Neural progenitor cell (in vitro differentiated cells): Measurements from ENCODE around the gene DCC. TPM values are rescaled to one million over a fixed set of nuclear protein-coding genes. Genes with fewer than 3 reads are reported as not detected.

Experiments used
- DNase-seq: peaks from one replicate; pipeline ENCODE4 v3.0.0-alpha.2; 2016; ENCODE audit warnings: low spot score
- H2AFZ ChIP-seq: fragments of 200-600 bp; sonication (generic); replicated peaks from 2 replicates; pipeline ENCODE4 v1.6.1; 2016; ENCODE audit warnings: antibody characterized with exemption
- H3F3A ChIP-seq: fragments of 200-600 bp; sonication (generic); 2 replicates; pipeline ENCODE4 v1.6.1; 2016; ENCODE audit warnings: antibody characterized with exemption, low read depth
- H3K27ac ChIP-seq: fragments of 200-600 bp; sonication (generic); 2 replicates; pipeline ENCODE4 v1.5.1; 2016; ENCODE audit warnings: mild to moderate bottlenecking
- H3K27me3 ChIP-seq: fragments of 200-600 bp; sonication (generic); 2 replicates; pipeline ENCODE4 v1.6.1; 2016; ENCODE audit warnings: mild to moderate bottlenecking, moderate library complexity
- H3K36me3 ChIP-seq: fragments of 200-600 bp; sonication (generic); 2 replicates; pipeline ENCODE4 v1.5.1; 2016
- H3K4me1 ChIP-seq: fragments of 200-600 bp; sonication (generic); 2 replicates; pipeline ENCODE4 v1.6.1; 2016; ENCODE audit warnings: mixed run types
- H3K4me2 ChIP-seq: fragments of 200-600 bp; sonication (generic); 2 replicates; pipeline ENCODE4 v1.6.1; 2016
- H3K4me3 ChIP-seq: fragments of 200-600 bp; sonication (generic); 2 replicates; pipeline ENCODE4 v1.5.1; 2016
- H3K79me2 ChIP-seq: fragments of 200-600 bp; sonication (generic); 2 replicates; pipeline ENCODE4 v1.6.1; 2016; ENCODE audit warnings: low read depth
- H3K9ac ChIP-seq: fragments of 200-600 bp; sonication (generic); 2 replicates; pipeline ENCODE4 v1.6.1; 2016
- H3K9me3 ChIP-seq: fragments of 200-600 bp; sonication (generic); 2 replicates; pipeline ENCODE4 v1.5.1; 2016; ENCODE audit warnings: low read depth
- H4K20me1 ChIP-seq: fragments of 200-600 bp; sonication (generic); 2 replicates; pipeline ENCODE4 v1.6.1; 2016; ENCODE audit warnings: low read depth
- H3K27ac Mint-ChIP-seq: 3 replicates; pipeline ENCODE4 v1.8.0; 2021; ENCODE audit warnings: mixed read lengths
- H3K27me3 Mint-ChIP-seq: 2 replicates; pipeline ENCODE4 v1.8.0; 2022; ENCODE audit warnings: low read depth, mild to moderate bottlenecking, inconsistent platforms, moderate library complexity, mixed read lengths; ENCODE audit not compliant: insufficient read depth
- H3K36me3 Mint-ChIP-seq: 3 replicates; pipeline ENCODE4 v1.8.0; 2021; ENCODE audit warnings: mixed read lengths
- H3K4me1 Mint-ChIP-seq: 3 replicates; pipeline ENCODE4 v1.8.0; 2021; ENCODE audit warnings: mixed read lengths
- H3K4me3 Mint-ChIP-seq: 3 replicates; pipeline ENCODE4 v1.8.0; 2021; ENCODE audit warnings: mild to moderate bottlenecking, moderate library complexity, mixed read lengths
- H3K9me3 Mint-ChIP-seq: 3 replicates; pipeline ENCODE4 v1.8.0; 2020; ENCODE audit warnings: mixed read lengths
- EZH2 ChIP-seq: fragments of 200-600 bp; sonication (generic); IDR thresholded peaks from 2 replicates; pipeline ENCODE4 v1.6.1; 2017; ENCODE audit warnings: antibody characterized with exemption, mild to moderate bottlenecking, moderate library complexity
- EZH2phosphoT487 ChIP-seq: fragments of 200-600 bp; sonication (generic); IDR thresholded peaks from 2 replicates; pipeline ENCODE4 v1.6.1; 2017; ENCODE audit warnings: antibody characterized with exemption
- total RNA-seq: library from RNA; depleted of rRNA; stranded (reverse); fragments of >200 nt; gene quantifications from 2 replicates; pipeline ENCODE4 v1.2.3, GENCODE V29; 2015; ENCODE audit warnings: low replicate concordance
- TF ChIP-seq, protein P1 (sequence below): fragments of 200-600 bp; sonication (generic); IDR thresholded peaks from 2 replicates; pipeline ENCODE4 v1.5.1; 2017; ENCODE audit warnings: antibody characterized with exemption, mild to moderate bottlenecking

Gene DCC
- total RNA-seq, 1 donor from 2014 or later, result 0.41 TPM

DNA sequence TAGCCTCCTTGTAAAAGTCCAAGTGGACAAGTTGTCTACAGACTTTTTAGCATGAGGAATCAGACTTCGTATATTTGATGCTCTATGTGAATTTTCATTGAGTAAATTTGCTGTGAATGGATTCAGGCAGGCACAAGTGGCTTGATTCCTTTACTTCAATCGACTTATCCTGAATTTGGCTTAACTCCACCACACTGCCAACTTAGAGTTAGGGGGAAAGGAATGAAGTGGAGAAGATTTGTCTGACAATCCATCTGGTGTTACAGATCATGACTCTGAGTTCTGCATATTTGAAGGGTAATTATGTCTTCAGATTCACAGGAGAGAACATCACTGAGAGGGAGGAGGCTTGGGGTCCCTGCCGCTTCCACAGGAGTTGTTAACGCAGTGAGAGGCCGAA, 829.3 kb downstream of the DCC start:
- no peaks in the 10 kb centered on the region for H3K79me2 ChIP-seq
- no peaks in the 10 kb centered on the region for H3K9me3 ChIP-seq
- no peak for DNase-seq
- Mint-ChIP-seq H3K36me3 (no peaks in the 10 kb centered on the region), H3K27ac (no peak overlapping the region), H3K27me3 (peaks cover 5% of the 10 kb centered on the region), H3K9me3 (no peaks in the 10 kb centered on the region), H3K4me3 (no peak overlapping the region), H3K4me1 (no peaks in the 10 kb centered on the region)
- no peak overlapping the region for H3K4me2 ChIP-seq
- no peaks in the 10 kb centered on the region for H3K36me3 ChIP-seq
- no peaks in the 10 kb centered on the region for H4K20me1 ChIP-seq
- no peak overlapping the region for H2AFZ ChIP-seq
- H3K4me1 ChIP-seq, result no peaks in the 10 kb centered on the region
- H3F3A ChIP-seq, result no peaks in the 10 kb centered on the region
- H3K4me3 ChIP-seq, result no peak overlapping the region
- no peak overlapping the region for H3K9ac ChIP-seq
- H3K27me3 ChIP-seq, result no peaks in the 10 kb centered on the region
- no peak overlapping the region for H3K27ac ChIP-seq
- no peak for TF ChIP-seq EZH2
- TF ChIP-seq, protein P1, sequence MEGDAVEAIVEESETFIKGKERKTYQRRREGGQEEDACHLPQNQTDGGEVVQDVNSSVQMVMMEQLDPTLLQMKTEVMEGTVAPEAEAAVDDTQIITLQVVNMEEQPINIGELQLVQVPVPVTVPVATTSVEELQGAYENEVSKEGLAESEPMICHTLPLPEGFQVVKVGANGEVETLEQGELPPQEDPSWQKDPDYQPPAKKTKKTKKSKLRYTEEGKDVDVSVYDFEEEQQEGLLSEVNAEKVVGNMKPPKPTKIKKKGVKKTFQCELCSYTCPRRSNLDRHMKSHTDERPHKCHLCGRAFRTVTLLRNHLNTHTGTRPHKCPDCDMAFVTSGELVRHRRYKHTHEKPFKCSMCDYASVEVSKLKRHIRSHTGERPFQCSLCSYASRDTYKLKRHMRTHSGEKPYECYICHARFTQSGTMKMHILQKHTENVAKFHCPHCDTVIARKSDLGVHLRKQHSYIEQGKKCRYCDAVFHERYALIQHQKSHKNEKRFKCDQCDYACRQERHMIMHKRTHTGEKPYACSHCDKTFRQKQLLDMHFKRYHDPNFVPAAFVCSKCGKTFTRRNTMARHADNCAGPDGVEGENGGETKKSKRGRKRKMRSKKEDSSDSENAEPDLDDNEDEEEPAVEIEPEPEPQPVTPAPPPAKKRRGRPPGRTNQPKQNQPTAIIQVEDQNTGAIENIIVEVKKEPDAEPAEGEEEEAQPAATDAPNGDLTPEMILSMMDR, result no peak
- no peak for TF ChIP-seq EZH2phosphoT487

DNA sequence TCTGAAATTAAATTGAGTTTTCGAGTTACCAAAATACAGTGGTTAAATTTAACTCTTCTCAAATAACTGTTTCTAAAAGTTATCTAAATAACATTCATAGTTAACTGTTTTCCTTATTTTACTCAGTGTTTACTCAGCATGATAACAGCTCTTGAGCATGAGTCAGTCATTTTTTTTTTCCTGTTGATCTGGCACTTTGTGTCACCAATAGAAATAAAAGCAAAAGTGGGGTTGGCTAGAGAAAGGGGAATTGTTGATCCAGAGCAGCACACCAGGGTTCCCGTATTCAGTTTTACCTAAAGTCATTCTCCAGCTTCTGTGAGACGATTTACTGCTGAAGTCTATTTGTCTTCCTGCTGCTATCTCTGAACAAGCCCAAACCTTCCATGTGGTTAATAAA, 851.6 kb downstream of the DCC start:
- H3K4me2 ChIP-seq, result peak overlapping the region; percentile 22
- no peak overlapping the region for H3K27ac Mint-ChIP-seq
- H3K9ac ChIP-seq, result no peak overlapping the region
- no peaks in the 10 kb centered on the region for H4K20me1 ChIP-seq
- H3K9me3 ChIP-seq, result no peaks in the 10 kb centered on the region
- H3K4me1 Mint-ChIP-seq, result peaks cover 10% of the 10 kb centered on the region
- no peaks in the 10 kb centered on the region for H3K36me3 ChIP-seq
- peak; percentile 25 for DNase-seq
- no peaks in the 10 kb centered on the region for H3K79me2 ChIP-seq
- no peaks in the 10 kb centered on the region for H3K9me3 Mint-ChIP-seq
- H3K36me3 Mint-ChIP-seq, result peaks cover 2% of the 10 kb centered on the region
- H3K27me3 ChIP-seq, result no peaks in the 10 kb centered on the region
- H3K4me3 ChIP-seq, result no peak overlapping the region
- H3K4me3 Mint-ChIP-seq, result no peak overlapping the region
- peak overlapping the region; percentile 57 for H3K27ac ChIP-seq
- TF ChIP-seq EZH2phosphoT487 (no peak), EZH2 (no peak)
- TF ChIP-seq, protein P1, result no peak
- H2AFZ ChIP-seq, result no peak overlapping the region
- H3K4me1 ChIP-seq, result peaks cover 9% of the 10 kb centered on the region
- H3F3A ChIP-seq, result no peaks in the 10 kb centered on the region
- no peaks in the 10 kb centered on the region for H3K27me3 Mint-ChIP-seq

DNA sequence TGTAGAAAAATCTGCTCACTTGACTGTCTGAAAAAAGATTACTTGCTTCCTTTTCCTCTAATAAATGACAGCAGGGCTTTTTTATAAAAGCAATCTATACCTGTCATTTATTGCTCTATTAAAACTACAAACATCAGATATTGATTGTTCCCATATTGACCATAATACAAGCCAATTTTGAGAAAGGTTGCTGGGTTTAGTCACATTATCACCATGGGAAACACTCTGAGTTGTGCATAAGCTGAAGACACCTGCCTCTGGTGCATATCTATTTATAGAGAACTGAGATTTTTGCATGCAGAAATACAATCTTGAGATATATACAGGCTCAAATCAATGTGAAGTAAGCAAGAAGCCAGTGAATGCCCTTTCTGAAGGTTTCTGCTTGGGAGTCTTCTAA, 853.9 kb downstream of the DCC start:
- H3K27me3 Mint-ChIP-seq, result no peaks in the 10 kb centered on the region
- H3K4me3 Mint-ChIP-seq, result no peak overlapping the region

More for the DNA sequence above, 853.9 kb downstream of the DCC start:
- Mint-ChIP-seq H3K4me1 (peaks cover 10% of the 10 kb centered on the region), H3K27ac (no peak overlapping the region), H3K9me3 (no peaks in the 10 kb centered on the region), H3K36me3 (peaks cover 2% of the 10 kb centered on the region)
- H3K27me3 ChIP-seq, result no peaks in the 10 kb centered on the region
- no peaks in the 10 kb centered on the region for H3K36me3 ChIP-seq
- H3K9me3 ChIP-seq, result no peaks in the 10 kb centered on the region
- no peak for DNase-seq
- no peak overlapping the region for H3K9ac ChIP-seq
- H3K4me2 ChIP-seq, result no peak overlapping the region
- H2AFZ ChIP-seq, result no peak overlapping the region
- no peaks in the 10 kb centered on the region for H3K79me2 ChIP-seq
- H3K4me3 ChIP-seq, result no peak overlapping the region
- H3F3A ChIP-seq, result no peaks in the 10 kb centered on the region
- TF ChIP-seq EZH2phosphoT487 (no peak), EZH2 (no peak)
- TF ChIP-seq, protein P1, result no peak
- H3K27ac ChIP-seq, result no peak overlapping the region
- H3K4me1 ChIP-seq, result peaks cover 9% of the 10 kb centered on the region
- H4K20me1 ChIP-seq, result no peaks in the 10 kb centered on the region
